B cell (primary cell): ENCODE data around the gene PLD5.

ENCODE experiments used
- CTCF ChIP-seq: fragments of 200-600 bp; IDR thresholded peaks from one replicate; pipeline ENCODE4 v1.8.0; 2022; ENCODE audit warnings: antibody characterized with exemption, mild to moderate bottlenecking
- EZH2 ChIP-seq: IDR thresholded peaks from 2 replicates; pipeline ENCODE4 v1.6.1; 2012; ENCODE audit warnings: borderline replicate concordance, low read depth, mild to moderate bottlenecking, moderate library complexity, low read length; ENCODE audit not compliant: insufficient read depth, poor library complexity, severe bottlenecking

GRCh38 chr1:242568666-242569065 is 44.2 kb upstream of the PLD5 start:
- no peak for TF ChIP-seq EZH2
- no peak for TF ChIP-seq CTCF
